AG04450 (cell line): ENCODE measurements around the gene PTGFRN. TPM values are rescaled to one million over a fixed set of nuclear protein-coding genes. Genes with fewer than 3 reads are reported as not detected.
"Not testable (repeated sequence)": the region's sequence is repeated elsewhere in the genome, so short reads cannot be mapped to it uniquely, and the experiment has no call there.

ENCODE experiments used
- CTCF ChIA-PET: fragments of 300-600, 350-600 bp; formaldehyde crosslinking; extraction: SDS; loops from one replicate; lab custom pipeline; 2022; ENCODE audit warnings: antibody characterized with exemption, inconsistent platforms; lab: Charles Lee
- POLR2A ChIA-PET: fragments of 350-600 bp; formaldehyde crosslinking; extraction: SDS; loops from one replicate; lab custom pipeline; 2021; ENCODE audit warnings: antibody characterized with exemption, inconsistent platforms; lab: Yijun Ruan, JAX
- DNase-seq: peaks from one replicate; pipeline ENCODE4 v3.0.0-alpha.2; 2011; ENCODE audit warnings: low read depth, low spot score
- H3K27ac ChIP-seq: one replicate; pipeline ENCODE4 v1.5.1; 2012; ENCODE audit warnings: low read depth, low read length, control low read depth
- H3K27me3 ChIP-seq: one replicate; pipeline ENCODE4 v1.6.0; 2012; ENCODE audit warnings: low read length; ENCODE audit not compliant: control insufficient read depth, insufficient read depth
- H3K4me3 ChIP-seq: 2 replicates; pipeline ENCODE4 v1.5.1; 2011; ENCODE audit warnings: mild to moderate bottlenecking, low read depth, low read length, control low read depth
- H3K9me3 ChIP-seq: 2 replicates; pipeline ENCODE4 v1.5.1; 2012; ENCODE audit warnings: low read length; ENCODE audit not compliant: control insufficient read depth, insufficient read depth
- polyA plus RNA-seq: library from polyadenylated mRNA; depleted of rRNA; stranded (reverse); fragments of >200 nt; gene quantifications from 2 replicates; pipeline ENCODE4 v1.2.3, GENCODE V29; 2011
- TF ChIP-seq, protein P1 (sequence below): IDR thresholded peaks from 2 replicates; pipeline ENCODE4 v1.5.1; 2011; ENCODE audit warnings: low read depth, low read length, control low read depth, inconsistent platforms

The PTGFRN gene
- polyA plus RNA-seq, 1 experiment: 0.46 TPM

DNA sequence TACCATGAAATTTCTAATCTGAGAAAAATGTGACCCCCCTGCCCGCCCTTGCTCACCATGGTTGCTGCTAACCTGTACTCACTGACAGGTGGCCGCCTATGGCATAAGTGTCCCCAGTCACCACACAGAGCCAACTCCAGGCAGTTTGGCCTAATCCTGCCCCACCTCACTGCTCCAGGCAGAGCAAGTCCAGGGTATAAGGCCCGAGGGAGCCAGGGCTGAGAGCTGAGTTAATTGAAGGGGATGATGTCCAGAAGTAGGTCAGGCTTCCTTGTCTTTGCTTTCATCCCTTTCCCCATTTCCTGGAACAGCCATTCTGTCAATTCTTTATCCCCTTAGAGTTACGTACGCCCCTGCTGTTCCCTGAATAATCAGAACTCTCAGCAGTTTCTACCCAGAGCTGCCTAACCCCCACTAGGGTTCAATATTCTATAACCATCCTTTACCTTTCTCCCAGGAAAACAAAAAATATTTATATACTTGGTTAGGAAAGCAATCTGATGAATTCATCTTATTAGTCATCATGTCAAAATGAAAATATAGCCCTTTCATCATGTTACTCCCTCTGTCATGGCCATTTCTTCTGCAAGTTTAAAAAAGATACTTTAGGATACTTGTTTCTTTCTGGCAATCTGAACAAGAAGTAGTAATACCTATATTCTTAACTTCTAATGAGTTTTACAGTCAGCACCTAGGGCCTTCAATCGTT lies 62.4 kb downstream of the PTGFRN start:
- TF ChIP-seq, protein P1, sequence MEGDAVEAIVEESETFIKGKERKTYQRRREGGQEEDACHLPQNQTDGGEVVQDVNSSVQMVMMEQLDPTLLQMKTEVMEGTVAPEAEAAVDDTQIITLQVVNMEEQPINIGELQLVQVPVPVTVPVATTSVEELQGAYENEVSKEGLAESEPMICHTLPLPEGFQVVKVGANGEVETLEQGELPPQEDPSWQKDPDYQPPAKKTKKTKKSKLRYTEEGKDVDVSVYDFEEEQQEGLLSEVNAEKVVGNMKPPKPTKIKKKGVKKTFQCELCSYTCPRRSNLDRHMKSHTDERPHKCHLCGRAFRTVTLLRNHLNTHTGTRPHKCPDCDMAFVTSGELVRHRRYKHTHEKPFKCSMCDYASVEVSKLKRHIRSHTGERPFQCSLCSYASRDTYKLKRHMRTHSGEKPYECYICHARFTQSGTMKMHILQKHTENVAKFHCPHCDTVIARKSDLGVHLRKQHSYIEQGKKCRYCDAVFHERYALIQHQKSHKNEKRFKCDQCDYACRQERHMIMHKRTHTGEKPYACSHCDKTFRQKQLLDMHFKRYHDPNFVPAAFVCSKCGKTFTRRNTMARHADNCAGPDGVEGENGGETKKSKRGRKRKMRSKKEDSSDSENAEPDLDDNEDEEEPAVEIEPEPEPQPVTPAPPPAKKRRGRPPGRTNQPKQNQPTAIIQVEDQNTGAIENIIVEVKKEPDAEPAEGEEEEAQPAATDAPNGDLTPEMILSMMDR: no peak
- CTCF ChIA-PET: no interaction called here
- Histone ChIP-seq H3K27me3 (no peaks in the 10 kb centered on the region), H3K4me3 (no peak overlapping the region), H3K9me3 (no peaks in the 10 kb centered on the region), H3K27ac (no peak overlapping the region)
- DNase-seq: no peak
- POLR2A ChIA-PET: no interaction called here

DNA sequence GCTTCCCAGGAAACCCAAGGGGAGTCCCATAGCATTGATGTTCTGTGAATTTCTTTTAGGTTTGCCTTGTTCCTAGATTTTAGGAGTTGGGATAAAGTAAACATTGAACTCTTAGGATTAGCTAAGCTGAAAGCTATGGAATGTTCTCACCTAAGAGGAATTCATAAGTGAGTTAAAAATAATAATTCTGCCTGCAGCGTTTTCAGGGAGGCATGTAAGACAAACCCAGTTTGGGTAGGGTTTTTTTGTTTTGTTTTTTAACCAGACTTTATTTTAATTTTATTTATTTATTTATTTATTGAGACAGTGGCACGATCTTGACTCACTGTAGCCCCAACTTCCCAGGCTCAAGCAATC lies 62.9 kb downstream of the PTGFRN start:
- POLR2A ChIA-PET: no interaction called here

DNA sequence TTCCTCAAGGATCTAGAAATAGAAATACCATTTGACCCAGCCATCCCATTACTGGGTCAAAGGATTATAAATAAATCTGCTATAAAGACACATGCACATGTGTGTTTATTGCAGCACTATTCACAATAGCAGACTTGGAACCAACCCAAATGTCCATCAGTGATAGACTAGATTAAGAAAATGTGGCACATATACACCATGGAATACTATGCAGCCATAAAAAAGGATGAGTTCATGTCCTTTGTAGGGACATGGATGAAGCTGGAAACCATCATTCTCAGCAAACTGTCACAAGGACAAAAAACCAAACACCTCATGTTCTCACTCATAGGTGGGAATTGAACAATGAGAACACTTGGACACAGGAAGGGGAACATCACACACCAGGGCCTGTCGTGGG lies 70.6 kb downstream of the PTGFRN start:
- H3K4me3 ChIP-seq, H3K9me3 ChIP-seq, CTCF ChIA-PET, H3K27me3 ChIP-seq, POLR2A ChIA-PET, H3K27ac ChIP-seq, DNase-seq: not testable (repeated sequence)

More for the DNA sequence above, 62.9 kb downstream of the PTGFRN start:
- H3K9me3 ChIP-seq: no peaks in the 10 kb centered on the region
- TF ChIP-seq, protein P1: no peak
- H3K4me3 ChIP-seq: no peak overlapping the region
- H3K27ac ChIP-seq: no peak overlapping the region
- CTCF ChIA-PET: interaction anchor here (0.6 kb wide), 1 partner anchor 156 kb away, joined by 3 read pairs; no protein-coding TSS in a partner anchor
- DNase-seq: no peak
- H3K27me3 ChIP-seq: no peaks in the 10 kb centered on the region

DNA sequence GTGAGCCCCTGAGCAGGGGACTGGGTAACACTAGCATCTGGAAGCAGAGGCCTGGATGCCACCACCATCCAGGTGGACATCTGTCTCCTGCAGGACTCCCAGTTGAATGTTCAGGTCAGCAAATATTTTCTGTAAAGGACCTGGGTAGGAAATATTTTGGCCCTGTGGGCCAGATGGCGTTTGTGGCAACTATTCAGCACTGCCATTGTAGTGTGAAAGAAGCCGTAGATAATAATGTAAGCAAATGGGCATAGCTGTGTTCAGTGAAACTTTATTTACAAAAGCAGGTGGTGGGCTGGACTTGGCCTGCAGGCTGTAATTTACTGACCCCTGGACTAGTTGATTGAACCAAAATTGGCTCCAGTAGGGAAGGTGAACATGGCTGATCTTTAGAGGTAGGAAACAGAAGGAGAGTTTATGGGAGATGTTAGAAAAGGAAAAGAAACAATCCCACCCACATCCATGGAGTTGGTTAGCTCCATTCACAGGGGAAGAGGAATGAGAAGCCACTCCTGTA lies 71.9 kb downstream of the PTGFRN start:
- DNase-seq: no peak
- no peak overlapping the region for H3K4me3 ChIP-seq
- peaks cover 6% of the 10 kb centered on the region for H3K27me3 ChIP-seq
- TF ChIP-seq, protein P1: no peak
- POLR2A ChIA-PET: no interaction called here
- no peak overlapping the region for H3K27ac ChIP-seq
- CTCF ChIA-PET: no interaction called here
- no peaks in the 10 kb centered on the region for H3K9me3 ChIP-seq

DNA sequence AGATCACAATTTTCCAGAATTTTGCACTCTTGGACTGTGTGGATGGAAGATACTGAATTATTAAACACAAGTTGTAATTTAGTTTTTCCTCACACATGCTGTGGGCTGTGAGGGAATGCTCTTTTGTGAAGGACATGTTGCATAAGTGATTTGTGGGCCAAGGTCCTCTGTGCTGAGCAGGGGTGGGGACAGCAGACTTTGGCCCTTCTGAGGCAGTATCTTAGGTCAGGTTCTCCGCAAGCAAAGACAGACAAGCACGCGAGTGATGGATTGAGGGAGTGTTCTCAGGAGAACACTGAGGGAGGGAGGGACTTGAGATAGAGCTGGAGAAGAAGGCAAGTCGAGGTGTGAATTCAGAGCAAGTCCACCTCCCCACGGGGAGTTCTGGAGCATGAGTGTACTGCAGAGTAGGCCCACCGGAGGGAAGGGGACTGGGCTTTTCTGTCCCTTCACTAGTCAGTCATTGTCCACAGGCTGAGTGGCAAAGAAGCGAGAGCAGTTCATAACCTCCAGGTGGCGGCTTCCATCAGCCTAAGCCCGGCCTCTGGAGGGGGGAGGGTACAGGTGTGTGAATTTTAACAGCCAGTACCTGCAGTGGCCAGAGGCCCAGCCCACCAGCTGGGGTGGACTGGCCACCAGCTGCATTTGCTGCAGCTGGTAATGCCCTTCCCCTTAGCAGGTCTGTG lies 72.7 kb downstream of the PTGFRN start:
- Histone ChIP-seq H3K9me3 (no peaks in the 10 kb centered on the region), H3K27me3 (peaks cover 6% of the 10 kb centered on the region), H3K4me3 (no peak overlapping the region), H3K27ac (no peak overlapping the region)
- POLR2A ChIA-PET: no interaction called here
- CTCF ChIA-PET: interaction anchor here (0.6 kb wide), 1 partner anchor 1045 kb away, joined by 5 read pairs; no protein-coding TSS in a partner anchor
- TF ChIP-seq, protein P1: no peak
- DNase-seq: no peak
